ENCODE results near the gene CD207. TPM values are rescaled to one million over a fixed set of nuclear protein-coding genes. Genes with fewer than 3 reads are reported as not detected.

Gene CD207
- total RNA-seq, 6 experiments from 2014 or later: not detected

GRCh38 chr2:70868970-70869369 lies 33.4 kb upstream of the CD207 start:
- no peak for DNase-seq
- Mint-ChIP-seq H3K4me3 (no peak overlapping the region), H3K27ac (no peak overlapping the region), H3K4me1 (ENCODE audit: low read depth) (no peaks in the 10 kb centered on the region), H3K36me3 (ENCODE audit: low read depth) (no peaks in the 10 kb centered on the region), H3K9me3 (no peaks in the 10 kb centered on the region), H3K27me3 (ENCODE audit: insufficient read depth) (peaks cover 22% of the 10 kb centered on the region)
- no peak for TF ChIP-seq CTCF (IDR thresholded peaks at IDR 0.05)

- TF ChIP-seq CTCF (IDR thresholded peaks at IDR 0.05): peak; percentile 96
- H3K9me3 Mint-ChIP-seq: no peaks in the 10 kb centered on the region
Observed at GRCh38 chr2:70861777-70862625, 26.4 kb upstream of the CD207 start.

GRCh38 chr2:70855667-70856066 lies 20.1 kb upstream of the CD207 start:
- Mint-ChIP-seq H3K36me3 (ENCODE audit: low read depth) (no peaks in the 10 kb centered on the region), H3K27ac (no peak overlapping the region), H3K27me3 (ENCODE audit: insufficient read depth) (peaks cover 5% of the 10 kb centered on the region), H3K9me3 (no peaks in the 10 kb centered on the region), H3K4me1 (ENCODE audit: low read depth) (peaks cover 7% of the 10 kb centered on the region), H3K4me3 (no peak overlapping the region)
- no peak for TF ChIP-seq CTCF (IDR thresholded peaks at IDR 0.05)
- no peak for DNase-seq

More at GRCh38 chr2:70861777-70862625, 26.4 kb upstream of the CD207 start:
- no peaks in the 10 kb centered on the region for H3K36me3 Mint-ChIP-seq (ENCODE audit: low read depth)
- H3K27me3 Mint-ChIP-seq (ENCODE audit: insufficient read depth): peaks cover 38% of the 10 kb centered on the region
- peaks cover 6% of the 10 kb centered on the region for H3K4me1 Mint-ChIP-seq (ENCODE audit: low read depth)
- H3K4me3 Mint-ChIP-seq: no peak overlapping the region
- peak; percentile 77 for DNase-seq
- no peak overlapping the region for H3K27ac Mint-ChIP-seq

GRCh38 chr2:70854411-70854810 lies 18.8 kb upstream of the CD207 start:
- H3K9me3 Mint-ChIP-seq: no peaks in the 10 kb centered on the region
- H3K4me1 Mint-ChIP-seq (ENCODE audit: low read depth): peaks cover 7% of the 10 kb centered on the region
- no peak for DNase-seq
- no peaks in the 10 kb centered on the region for H3K36me3 Mint-ChIP-seq (ENCODE audit: low read depth)
- H3K4me3 Mint-ChIP-seq: no peak overlapping the region
- no peak overlapping the region for H3K27ac Mint-ChIP-seq
- H3K27me3 Mint-ChIP-seq (ENCODE audit: insufficient read depth): peaks cover 3% of the 10 kb centered on the region
- no peak for TF ChIP-seq CTCF (IDR thresholded peaks at IDR 0.05)

- no peaks in the 10 kb centered on the region for H3K9me3 Mint-ChIP-seq
- no peak for DNase-seq
- no peak overlapping the region for H3K4me3 Mint-ChIP-seq
- TF ChIP-seq CTCF (IDR thresholded peaks at IDR 0.05): no peak
- H3K36me3 Mint-ChIP-seq (ENCODE audit: low read depth): no peaks in the 10 kb centered on the region
- H3K4me1 Mint-ChIP-seq (ENCODE audit: low read depth): peaks cover 7% of the 10 kb centered on the region
- no peak overlapping the region for H3K27ac Mint-ChIP-seq
- peaks cover 8% of the 10 kb centered on the region for H3K27me3 Mint-ChIP-seq (ENCODE audit: insufficient read depth)
Observed at GRCh38 chr2:70852824-70853223, 17.2 kb upstream of the CD207 start.

Data from HFFc6 (cell line).